GM21529 (cell line): ENCODE measurements around the gene PLCB1.

ENCODE experiments used
- ATAC-seq: cut with Tn5 transposase; IDR thresholded peaks from one replicate; pipeline ENCODE4 v1.9.1; 2021; ENCODE audit not compliant: unreplicated experiment

The PLCB1 gene

DNA sequence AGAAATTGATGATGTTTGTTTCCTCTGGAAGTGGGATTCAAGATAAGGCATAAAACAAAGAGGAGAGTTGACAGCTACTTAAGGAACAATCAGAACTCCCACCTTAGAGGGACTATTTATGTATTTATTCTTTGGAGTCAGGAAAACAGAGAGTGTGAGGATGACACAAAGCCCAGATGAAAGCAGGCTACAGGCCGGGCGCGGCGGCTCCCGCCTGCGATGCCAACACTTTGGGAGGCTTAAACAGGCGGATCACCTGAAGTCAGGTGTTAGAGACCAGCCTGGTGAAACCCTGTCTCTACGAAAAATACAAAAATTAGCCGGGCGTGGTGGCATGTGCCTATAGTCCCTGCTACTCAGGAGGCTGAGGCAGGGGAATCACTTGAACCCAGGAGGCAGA lies 543.8 kb downstream of the PLCB1 start:
- ATAC-seq = no peak

GRCh38 chr20:8678098-8678776 lies 546.2 kb downstream of the PLCB1 start:
- no peak for ATAC-seq

GRCh38 chr20:8689337-8689736 lies 557.3 kb downstream of the PLCB1 start:
- ATAC-seq = no peak

- ATAC-seq = no peak
These were observed 558.0 kb downstream of the PLCB1 start for GRCh38 chr20:8690074-8690473.

GRCh38 chr20:8693709-8694108 lies 561.6 kb downstream of the PLCB1 start:
- no peak for ATAC-seq

DNA sequence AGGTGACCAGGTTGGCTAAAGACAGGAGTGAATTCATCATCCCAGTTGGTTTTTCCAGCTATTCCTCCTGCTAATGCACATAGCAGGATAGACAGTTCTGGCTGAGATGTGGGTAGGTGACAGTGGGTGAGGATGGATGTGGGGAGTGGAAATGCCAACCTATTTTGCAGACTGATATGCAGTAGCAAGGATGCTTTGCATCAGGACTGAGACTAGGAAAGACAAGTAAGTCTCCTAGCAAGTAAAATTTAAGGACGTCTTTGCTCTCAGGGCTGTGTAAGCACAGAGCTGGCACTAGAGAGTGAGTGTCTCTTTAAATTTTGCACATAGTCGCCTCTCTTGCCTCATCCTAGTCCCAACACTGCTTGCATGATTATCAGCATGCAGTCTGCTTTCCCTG lies 568.7 kb downstream of the PLCB1 start:
- ATAC-seq = no peak

DNA sequence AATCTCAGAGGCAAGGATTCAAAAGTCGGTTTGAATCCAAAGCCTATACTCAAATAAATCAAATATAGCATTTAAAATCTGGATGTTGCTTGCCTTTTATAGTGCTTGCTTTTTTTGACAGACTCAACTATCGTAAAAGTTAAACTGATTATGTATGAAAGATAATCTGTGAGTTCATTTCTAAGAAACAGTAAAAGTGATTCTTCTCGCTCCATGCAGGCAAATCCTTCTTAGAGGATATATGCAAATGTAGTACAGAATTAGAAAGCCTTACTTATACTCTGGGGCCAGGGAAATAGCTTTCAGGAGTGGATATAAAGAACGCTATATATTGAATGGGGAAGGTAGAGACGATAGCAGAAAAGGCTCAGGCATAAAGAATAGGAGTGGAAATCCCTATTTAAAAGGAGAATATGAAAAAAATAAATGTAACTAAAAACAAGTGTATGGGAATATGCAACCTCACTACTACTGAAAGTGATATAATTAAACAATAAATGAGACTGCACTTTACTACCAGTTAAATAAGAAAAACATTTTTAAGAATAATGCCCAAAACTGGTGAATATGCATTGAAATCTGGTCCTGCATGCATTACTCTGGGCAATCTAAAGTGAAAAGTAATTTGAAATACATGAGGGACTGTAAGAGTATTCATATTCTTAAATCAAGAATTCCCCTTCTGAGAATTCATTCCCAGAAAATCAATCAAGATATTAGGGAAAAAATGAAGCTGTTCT lies 575.1 kb downstream of the PLCB1 start:
- no peak for ATAC-seq

- ATAC-seq = no peak
These were observed 577.6 kb downstream of the PLCB1 start for GRCh38 chr20:8709627-8710026.

DNA sequence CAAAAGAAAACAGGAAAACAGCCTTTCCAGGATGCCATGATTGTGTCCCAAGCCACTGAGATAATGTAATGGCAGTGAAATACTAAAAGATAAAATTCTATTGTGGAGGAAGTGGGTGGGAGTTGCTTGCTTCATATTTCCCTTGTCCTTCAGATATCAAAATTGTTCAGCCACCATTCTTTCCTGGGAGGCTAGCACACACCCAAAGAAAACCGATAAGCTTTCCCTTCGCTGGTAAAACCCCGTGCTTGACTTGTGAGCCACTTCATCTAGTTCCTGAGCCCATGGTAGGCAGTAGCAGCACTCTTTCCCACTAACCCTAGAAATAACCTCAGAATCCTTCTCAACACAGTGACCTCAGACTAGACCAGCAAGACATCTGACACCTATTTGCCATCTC lies 579.4 kb downstream of the PLCB1 start:
- no peak for ATAC-seq

DNA sequence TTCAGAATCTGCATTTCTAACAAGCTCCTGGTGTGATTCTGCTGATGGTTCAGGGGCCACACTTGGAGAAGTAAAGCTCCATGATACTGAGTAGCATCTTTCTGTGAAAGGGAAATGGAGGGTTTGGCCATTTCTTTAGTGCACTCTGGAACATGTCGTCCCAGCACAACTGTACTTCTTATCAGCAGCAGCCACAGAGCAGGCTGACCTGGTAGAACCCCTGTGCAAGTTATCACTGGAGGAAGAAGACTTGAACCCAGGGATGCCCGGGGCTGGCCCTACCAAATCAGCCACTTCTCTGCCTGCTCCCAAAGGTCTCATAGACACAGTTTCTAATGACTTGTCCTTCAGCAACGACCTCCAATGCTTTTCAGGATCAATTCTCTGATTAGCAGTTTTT lies 582.1 kb downstream of the PLCB1 start:
- no peak for ATAC-seq

GRCh38 chr20:8718279-8718678 lies 586.2 kb downstream of the PLCB1 start:
- no peak for ATAC-seq

GRCh38 chr20:8720089-8720488 lies 588.0 kb downstream of the PLCB1 start:
- ATAC-seq = no peak

DNA sequence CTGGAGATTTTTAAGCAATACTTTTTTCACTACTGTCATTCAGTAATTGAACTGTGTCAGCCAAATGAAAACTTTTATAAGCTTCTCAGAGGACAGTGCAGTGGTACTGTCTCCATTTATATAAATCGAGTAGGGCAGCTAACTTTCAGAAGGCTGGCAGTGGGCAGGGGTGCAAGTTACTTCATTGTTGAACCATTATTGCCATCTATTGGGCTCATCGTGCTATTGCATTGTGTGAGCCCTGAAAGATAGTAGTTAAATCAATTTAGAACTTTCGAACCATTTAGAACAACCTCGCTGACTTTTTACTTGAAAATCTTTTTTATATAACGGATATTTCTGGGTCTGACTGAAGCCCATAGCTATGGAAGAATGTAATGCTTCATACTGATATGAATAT lies 589.0 kb downstream of the PLCB1 start:
- no peak for ATAC-seq

- peak; percentile 62 for ATAC-seq
These were observed 590.3 kb downstream of the PLCB1 start for GRCh38 chr20:8722277-8722928.

DNA sequence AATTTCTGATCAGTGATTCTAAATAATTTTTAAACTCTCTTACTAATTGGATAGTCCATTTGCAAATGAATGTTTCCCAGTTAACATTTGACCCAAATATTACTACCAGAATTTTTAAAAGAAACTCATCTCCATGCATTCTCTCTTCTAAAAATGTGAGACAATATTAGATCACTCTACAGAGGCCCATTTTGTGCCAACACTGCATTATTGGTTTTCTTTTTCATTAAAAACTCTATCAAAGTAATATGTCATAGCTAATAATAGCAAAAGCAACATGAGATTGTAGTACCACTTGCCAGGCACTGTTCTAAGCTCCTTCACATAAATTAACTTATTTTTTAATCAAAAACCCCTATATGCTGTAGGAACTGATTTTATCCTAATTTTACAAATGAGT lies 591.2 kb downstream of the PLCB1 start:
- no peak for ATAC-seq

DNA sequence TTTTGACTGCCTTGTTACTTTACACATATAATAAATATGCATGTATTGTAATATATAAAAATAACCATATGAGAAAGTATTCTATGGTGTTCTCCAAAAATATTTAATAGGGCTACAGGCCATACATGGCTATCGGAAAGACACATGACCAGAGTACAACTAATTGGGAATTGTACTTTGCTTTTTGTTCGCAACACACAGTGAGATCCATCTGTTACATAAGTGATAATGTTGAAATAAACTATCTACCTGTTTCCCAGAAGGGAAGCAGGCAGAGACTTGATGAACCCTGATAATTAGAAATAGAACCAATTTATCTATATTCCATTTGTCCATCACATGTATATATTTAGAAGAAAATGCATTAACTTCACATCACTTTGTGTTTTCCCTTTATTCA lies 592.8 kb downstream of the PLCB1 start:
- no peak for ATAC-seq

DNA sequence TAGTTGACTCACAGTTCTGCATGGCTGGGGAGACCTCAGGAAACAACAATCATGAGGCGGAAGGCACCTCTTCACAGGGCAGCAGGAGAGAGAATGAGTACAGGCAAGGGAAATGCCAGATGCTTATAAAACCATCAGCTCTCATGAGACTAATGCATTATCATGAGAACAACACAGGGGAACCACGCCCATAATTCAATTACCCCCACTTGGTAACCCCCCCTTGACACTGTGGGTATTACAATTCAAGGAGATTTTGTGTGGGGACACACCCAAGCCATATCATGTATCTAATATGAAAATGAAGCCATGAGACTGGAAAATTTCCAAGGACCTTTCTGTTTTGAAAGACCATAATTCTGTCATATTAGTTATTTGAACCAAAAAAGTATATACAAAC lies 594.4 kb downstream of the PLCB1 start:
- no peak for ATAC-seq

DNA sequence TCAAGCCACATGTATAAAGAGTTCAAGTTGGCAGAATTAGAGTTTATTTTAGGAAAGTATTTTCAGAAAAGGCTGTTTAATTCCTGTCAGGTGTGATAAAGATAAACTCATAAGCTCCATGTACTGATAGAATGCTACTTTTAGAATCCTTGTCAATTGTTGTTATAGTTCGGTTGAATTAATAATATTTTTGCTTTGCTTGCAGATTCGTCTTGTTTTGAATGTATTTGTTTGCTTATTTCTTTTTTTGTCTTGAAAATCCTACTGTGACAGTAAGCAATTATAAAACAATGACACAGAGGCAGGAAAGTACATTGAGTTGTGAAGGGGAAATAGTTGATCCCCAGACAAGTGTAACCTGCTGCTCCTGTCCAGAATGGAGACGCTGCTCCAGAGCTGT lies 602.9 kb downstream of the PLCB1 start:
- no peak for ATAC-seq

DNA sequence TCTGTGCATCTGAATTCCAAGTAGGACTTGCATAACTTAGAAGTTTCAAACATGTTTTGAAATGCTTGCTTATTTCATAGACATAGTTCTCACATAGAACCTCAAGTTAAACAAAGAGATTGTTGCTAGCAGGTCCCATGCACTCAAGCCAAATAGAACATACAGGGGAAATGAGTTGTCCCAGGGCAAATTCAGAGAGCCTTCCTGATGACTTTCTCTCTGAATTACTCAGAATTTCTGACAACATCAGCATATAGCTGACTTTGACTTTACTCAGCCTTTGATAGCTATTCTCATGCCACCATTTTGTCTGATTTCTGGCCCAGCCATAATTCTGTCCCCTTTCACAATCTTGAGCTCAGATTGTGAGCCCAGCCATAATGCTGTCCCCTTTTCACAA lies 603.6 kb downstream of the PLCB1 start:
- ATAC-seq = no peak

DNA sequence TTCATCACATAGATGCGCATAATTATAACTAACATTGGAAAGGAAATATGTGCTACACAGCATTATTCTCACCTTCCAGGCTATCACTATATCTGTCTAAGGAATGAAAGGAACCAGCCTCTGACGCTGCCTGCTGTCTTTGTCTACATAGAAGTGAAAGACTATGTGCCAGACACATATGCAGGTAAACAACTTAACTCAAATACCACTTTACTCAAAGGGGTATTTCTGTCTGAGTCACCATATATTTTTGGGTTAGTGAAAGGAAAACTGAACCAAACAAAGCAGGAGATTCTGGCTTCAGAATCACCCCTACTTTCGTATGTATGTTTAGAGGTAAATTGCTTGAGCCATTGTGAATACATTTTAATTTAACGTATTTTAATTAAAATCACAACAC lies 608.2 kb downstream of the PLCB1 start:
- peak; percentile 87 for ATAC-seq

GRCh38 chr20:8744228-8744844 lies 612.3 kb downstream of the PLCB1 start:
- no peak for ATAC-seq

DNA sequence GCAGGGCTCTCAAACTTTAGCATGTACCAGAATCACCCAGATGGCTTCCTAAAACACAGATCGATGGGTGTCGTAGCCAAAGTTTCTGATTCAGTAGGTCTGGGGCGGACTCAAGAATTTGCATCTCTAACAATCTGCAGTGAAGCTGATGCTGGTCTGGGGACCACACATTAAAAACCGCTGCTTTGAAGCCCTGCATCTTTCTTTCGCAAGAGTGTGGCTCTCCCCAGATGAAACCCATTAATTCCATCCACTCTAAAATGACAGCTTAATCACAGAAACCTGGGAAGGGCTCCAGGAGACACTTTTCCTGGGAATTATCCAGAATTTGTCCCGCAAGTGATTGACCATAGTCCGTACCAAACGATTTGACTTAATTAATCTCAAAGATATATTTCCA lies 617.0 kb downstream of the PLCB1 start:
- ATAC-seq = no peak
